ENCODE results near the gene CIDEB. TPM values are rescaled to one million over a fixed set of nuclear protein-coding genes. Genes with fewer than 3 reads are reported as not detected.

Gene CIDEB
- total RNA-seq, 2 donors from 2014 or later = 10.7 to 16.6 TPM

DNA sequence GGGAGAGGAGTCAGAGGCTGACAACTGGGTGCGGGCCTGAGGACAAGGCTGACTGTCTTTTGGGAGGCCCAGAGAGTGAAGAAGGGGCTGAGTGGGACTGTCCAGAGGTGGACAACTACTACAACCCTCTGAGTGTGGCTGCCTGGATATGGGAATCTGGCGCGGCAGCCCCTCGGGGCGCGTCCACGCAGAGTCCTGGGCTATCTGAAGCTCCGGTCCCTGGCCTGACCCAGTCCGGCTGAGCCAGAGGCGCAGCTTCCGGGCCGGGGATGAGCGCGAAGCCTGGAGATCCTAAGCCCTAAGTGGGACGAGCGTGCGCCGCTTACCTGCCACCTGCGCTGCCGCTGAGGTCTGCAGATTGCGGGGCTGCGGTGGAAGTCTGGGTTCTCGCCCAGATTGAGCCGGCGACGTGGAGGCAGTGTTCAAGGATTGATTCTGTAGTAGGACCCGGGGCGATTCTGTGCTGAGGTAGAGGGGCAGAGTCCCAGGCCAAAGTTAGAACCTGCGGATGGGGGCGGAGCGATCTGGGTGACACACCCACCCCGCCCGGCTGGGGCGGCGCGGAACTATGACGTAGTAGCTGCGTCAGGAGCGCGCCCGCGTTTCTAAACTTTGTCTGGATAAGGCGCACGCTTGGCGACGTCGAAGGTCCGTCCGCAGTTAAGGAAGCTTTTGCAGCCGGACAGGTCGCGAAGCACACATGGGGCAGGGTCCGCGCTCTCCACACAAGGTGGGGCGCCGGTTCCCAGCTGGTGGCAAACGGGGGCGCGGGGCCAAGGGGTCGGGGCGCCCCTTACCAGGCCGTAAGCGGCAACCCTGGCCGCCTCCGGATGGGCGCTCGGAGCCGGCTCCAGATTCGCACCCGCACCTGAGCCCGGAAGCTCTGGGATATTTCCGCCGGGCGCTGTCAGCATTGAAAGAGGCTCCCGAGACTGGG, 8.3 kb downstream of the CIDEB start, which contains the start of the genes DHRS1 and NOP9:
Gene DHRS1 (minus strand): TSS at position 526 of the 937 bp plus-strand sequence. CDS start 674 bp downstream, outside the sequence.
Gene NOP9 (plus strand): TSS at position 596 of the 937 bp plus-strand sequence. CDS start 105 bp downstream, at position 701.
- DNase-seq = peak; percentile 90 to 97
- intact Hi-C loops (cut with DNase I, micrococcal nuclease) = loop anchor here in 1 of 2 donors (5.0 kb wide), 1 partner anchor 57 kb away; the partner anchor contains the start of gene TINF2
- ATAC-seq = peak; percentile 89

DNA sequence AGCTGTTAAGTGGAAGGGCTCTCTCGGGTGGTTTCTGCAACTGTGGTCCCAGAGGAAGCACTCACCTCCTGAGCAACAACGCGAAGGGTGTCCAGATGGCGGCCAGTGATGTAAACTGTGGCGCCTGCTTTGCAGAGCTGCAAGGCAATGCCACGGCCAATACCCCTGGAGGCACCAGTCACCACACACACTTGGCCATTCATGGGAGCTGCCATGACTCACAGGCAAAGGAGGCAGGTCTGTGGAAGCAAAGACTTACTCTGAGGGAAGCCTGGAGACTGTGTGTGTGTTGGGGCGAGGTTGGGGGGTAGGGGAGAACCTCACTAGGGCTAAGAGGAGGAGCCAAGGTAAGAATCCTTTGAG, 8.9 kb downstream of the CIDEB start:
- intact Hi-C loops (cut with DNase I, micrococcal nuclease) = loop anchor here in 1 of 2 donors (5.0 kb wide), 1 partner anchor 57 kb away; the partner anchor contains the start of gene TINF2
- DNase-seq = peak in 1 of 2 donors; percentile 27
- peak; percentile 32 for ATAC-seq

- DNase-seq = no peak
- intact Hi-C loops (cut with DNase I, micrococcal nuclease) = loop anchor here in 1 of 2 donors (5.0 kb wide), 1 partner anchor 55 kb away; the partner anchor contains the start of gene TINF2
- peak; percentile 24 for ATAC-seq
Measured at GRCh38 chr14:24297190-24297964, 10.4 kb downstream of the CIDEB start.

GRCh38 chr14:24296341-24297157, 11.2 kb downstream of the CIDEB start:
- intact Hi-C loops (cut with DNase I, micrococcal nuclease) = loop anchor here in 1 of 2 donors (5.0 kb wide), 1 partner anchor 54 kb away; the partner anchor contains the start of gene TINF2
- ATAC-seq (peak; percentile 32), DNase-seq (peak in 1 of 2 donors; percentile 68)

GRCh38 chr14:24293525-24293924, 14.3 kb downstream of the CIDEB start:
- DNase-seq (no peak), ATAC-seq (no peak)
- intact Hi-C loops (cut with DNase I, micrococcal nuclease) = no loop called here

- ATAC-seq = no peak
- intact Hi-C loops (cut with DNase I, micrococcal nuclease) = no loop called here
- DNase-seq = no peak
Measured at GRCh38 chr14:24292118-24292807, 15.5 kb downstream of the CIDEB start.

DNA sequence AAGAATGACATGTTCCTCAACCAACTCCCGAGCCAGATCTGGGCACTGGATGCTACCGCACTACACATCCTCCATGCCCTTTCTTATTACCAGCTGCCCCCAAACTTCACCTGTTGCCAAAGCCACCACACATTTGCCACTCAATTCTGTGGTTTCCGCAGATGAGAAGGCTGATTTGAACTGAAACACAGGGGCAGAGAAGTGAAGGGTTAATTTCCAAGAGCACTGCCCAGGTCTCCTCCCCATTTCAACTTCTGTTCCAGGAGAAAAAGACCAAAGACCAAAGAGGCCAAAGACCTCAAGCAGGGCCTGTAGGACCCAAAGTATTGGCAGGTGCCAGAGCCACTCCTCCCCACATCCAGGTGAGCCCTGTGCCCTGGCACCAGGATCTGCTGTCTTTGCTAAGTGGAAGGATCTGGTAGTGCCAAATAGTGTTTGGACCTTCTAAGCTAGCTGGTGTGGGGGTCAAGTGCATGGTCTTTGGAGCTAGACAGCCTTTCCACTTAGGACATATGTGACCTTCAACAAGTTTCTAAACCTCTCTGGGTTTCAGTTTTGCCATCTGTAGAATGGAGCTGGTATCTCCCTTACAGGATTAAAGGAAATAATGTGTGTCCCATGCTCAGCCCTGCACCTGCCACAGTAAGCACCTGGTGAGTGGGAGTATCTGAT, 16.2 kb downstream of the CIDEB start:
- no peak for ATAC-seq
- no peak for DNase-seq
- intact Hi-C loops (cut with DNase I, micrococcal nuclease) = no loop called here

GRCh38 chr14:24290746-24291145, 17.0 kb downstream of the CIDEB start:
- ATAC-seq = no peak
- intact Hi-C loops (cut with DNase I, micrococcal nuclease) = no loop called here
- no peak for DNase-seq

- no peak for DNase-seq
- no peak for ATAC-seq
- intact Hi-C loops (cut with DNase I, micrococcal nuclease) = no loop called here
Measured at GRCh38 chr14:24289649-24290280, 18.0 kb downstream of the CIDEB start.

- DNase-seq (no peak), ATAC-seq (no peak)
- intact Hi-C loops (cut with DNase I, micrococcal nuclease) = no loop called here
Measured at GRCh38 chr14:24286996-24287395, 20.8 kb downstream of the CIDEB start.

GRCh38 chr14:24285351-24285750, 22.4 kb downstream of the CIDEB start:
- DNase-seq = no peak
- no peak for ATAC-seq
- intact Hi-C loops (cut with DNase I, micrococcal nuclease) = no loop called here

- ATAC-seq (no peak), DNase-seq (no peak)
- intact Hi-C loops (cut with DNase I, micrococcal nuclease) = no loop called here
Measured at GRCh38 chr14:24284501-24285035, 23.2 kb downstream of the CIDEB start.

GRCh38 chr14:24283796-24284460, 23.8 kb downstream of the CIDEB start:
- no peak for DNase-seq
- intact Hi-C loops (cut with DNase I, micrococcal nuclease) = no loop called here
- no peak for ATAC-seq

- DNase-seq (no peak), ATAC-seq (no peak)
- intact Hi-C loops (cut with DNase I, micrococcal nuclease) = no loop called here
Measured at GRCh38 chr14:24282736-24283135, 25.0 kb downstream of the CIDEB start.

DNA sequence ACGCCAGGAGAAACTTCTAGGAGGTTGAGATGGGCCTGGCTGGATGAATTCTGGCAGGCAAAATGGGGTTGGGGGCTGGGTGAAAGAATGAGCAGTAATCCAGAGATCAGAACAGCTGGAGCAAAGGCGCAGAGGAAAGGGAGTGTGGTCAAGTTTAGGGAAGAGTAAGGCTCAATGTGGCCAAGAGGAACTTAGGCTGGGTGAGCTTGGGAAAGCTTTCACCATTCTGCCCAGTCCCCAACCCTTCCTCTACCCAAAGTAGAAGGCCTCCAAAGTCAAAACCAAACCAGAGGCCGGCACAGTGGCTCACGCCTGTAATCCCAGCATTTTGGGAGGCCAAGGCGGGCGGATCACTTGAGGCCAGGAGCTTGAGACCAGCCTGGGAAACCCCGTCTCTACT, 26.1 kb downstream of the CIDEB start:
- DNase-seq (no peak), ATAC-seq (no peak)
- intact Hi-C loops (cut with DNase I, micrococcal nuclease) = no loop called here

- intact Hi-C loops (cut with DNase I, micrococcal nuclease) = no loop called here
- ATAC-seq (no peak), DNase-seq (no peak)
Measured at GRCh38 chr14:24280797-24281460, 26.8 kb downstream of the CIDEB start.

Measured in left colon (tissue), 2 donors.